GM21515 (cell line): ENCODE measurements around the gene C4B.
"Not testable (repeated sequence)": the region's sequence is repeated elsewhere in the genome, so short reads cannot be mapped to it uniquely, and the experiment has no call there.

ENCODE experiments used
- ATAC-seq: cut with Tn5 transposase; IDR thresholded peaks from one replicate; pipeline ENCODE4 v1.9.1; 2021; ENCODE audit not compliant: unreplicated experiment

The C4B gene

GRCh38 chr6:32035283-32036013, 20.9 kb downstream of the C4B start:
- not testable (repeated sequence) for ATAC-seq

- ATAC-seq: not testable (repeated sequence)
Measured at GRCh38 chr6:32037136-32037535, 22.5 kb downstream of the C4B start.

GRCh38 chr6:32037598-32038524, 23.3 kb downstream of the C4B start, which contains the start of gene CYP21A2:
TSS of gene CYP21A2 (plus strand) at chr6:32038415. CDS start at chr6:32038423, 8 bp downstream.
- not testable (repeated sequence) for ATAC-seq

DNA sequence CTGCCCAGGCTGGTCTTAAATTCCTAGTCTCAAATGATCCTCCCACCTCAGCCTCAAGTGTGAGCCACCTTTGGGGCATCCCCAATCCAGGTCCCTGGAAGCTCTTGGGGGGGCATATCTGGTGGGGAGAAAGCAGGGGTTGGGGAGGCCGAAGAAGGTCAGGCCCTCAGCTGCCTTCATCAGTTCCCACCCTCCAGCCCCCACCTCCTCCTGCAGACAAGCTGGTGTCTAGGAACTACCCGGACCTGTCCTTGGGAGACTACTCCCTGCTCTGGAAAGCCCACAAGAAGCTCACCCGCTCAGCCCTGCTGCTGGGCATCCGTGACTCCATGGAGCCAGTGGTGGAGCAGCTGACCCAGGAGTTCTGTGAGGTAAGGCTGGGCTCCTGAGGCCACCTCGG, 24.3 kb downstream of the C4B start:
- ATAC-seq: not testable (repeated sequence)

DNA sequence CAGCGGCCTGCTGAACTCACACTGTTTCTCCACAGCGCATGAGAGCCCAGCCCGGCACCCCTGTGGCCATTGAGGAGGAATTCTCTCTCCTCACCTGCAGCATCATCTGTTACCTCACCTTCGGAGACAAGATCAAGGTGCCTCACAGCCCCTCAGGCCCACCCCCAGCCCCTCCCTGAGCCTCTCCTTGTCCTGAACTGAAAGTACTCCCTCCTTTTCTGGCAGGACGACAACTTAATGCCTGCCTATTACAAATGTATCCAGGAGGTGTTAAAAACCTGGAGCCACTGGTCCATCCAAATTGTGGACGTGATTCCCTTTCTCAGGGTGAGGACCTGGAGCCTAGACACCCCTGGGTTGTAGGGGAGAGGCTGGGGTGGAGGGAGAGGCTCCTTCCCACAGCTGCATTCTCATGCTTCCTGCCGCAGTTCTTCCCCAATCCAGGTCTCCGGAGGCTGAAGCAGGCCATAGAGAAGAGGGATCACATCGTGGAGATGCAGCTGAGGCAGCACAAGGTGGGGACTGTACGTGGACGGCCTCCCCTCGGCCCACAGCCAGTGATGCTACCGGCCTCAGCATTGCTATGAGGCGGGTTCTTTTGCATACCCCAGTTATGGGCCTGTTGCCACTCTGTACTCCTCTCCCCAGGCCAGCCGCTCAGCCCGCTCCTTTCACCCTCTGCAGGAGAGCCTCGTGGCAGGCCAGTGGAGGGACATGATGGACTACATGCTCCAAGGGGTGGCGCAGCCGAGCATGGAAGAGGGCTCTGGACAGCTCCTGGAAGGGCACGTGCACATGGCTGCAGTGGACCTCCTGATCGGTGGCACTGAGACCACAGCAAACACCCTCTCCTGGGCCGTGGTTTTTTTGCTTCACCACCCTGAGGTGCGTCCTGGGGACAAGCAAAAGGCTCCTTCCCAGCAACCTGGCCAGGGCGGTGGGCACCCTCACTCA, 25.0 kb downstream of the C4B start:
- not testable (repeated sequence) for ATAC-seq

DNA sequence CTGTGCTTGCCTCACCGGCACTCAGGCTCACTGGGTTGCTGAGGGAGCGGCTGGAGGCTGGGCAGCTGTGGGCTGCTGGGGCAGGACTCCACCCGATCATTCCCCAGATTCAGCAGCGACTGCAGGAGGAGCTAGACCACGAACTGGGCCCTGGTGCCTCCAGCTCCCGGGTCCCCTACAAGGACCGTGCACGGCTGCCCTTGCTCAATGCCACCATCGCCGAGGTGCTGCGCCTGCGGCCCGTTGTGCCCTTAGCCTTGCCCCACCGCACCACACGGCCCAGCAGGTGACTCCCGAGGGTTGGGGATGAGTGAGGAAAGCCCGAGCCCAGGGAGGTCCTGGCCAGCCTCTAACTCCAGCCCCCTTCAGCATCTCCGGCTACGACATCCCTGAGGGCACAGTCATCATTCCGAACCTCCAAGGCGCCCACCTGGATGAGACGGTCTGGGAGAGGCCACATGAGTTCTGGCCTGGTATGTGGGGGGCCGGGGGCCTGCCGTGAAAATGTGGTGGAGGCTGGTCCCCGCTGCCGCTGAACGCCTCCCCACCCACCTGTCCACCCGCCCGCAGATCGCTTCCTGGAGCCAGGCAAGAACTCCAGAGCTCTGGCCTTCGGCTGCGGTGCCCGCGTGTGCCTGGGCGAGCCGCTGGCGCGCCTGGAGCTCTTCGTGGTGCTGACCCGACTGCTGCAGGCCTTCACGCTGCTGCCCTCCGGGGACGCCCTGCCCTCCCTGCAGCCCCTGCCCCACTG, 25.9 kb downstream of the C4B start:
- not testable (repeated sequence) for ATAC-seq

DNA sequence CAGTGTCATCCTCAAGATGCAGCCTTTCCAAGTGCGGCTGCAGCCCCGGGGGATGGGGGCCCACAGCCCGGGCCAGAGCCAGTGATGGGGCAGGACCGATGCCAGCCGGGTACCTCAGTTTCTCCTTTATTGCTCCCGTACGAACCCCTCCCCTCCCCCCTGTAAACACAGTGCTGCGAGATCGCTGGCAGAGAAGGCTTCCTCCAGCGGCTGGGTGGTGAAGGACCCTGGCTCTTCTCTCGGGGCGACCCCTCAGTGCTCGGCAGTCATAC, 26.4 kb downstream of the C4B start:
- ATAC-seq: not testable (repeated sequence)

GRCh38 chr6:32041385-32041784, 26.8 kb downstream of the C4B start:
- ATAC-seq: not testable (repeated sequence)

GRCh38 chr6:32042276-32042675, 27.7 kb downstream of the C4B start:
- ATAC-seq: not testable (repeated sequence)

DNA sequence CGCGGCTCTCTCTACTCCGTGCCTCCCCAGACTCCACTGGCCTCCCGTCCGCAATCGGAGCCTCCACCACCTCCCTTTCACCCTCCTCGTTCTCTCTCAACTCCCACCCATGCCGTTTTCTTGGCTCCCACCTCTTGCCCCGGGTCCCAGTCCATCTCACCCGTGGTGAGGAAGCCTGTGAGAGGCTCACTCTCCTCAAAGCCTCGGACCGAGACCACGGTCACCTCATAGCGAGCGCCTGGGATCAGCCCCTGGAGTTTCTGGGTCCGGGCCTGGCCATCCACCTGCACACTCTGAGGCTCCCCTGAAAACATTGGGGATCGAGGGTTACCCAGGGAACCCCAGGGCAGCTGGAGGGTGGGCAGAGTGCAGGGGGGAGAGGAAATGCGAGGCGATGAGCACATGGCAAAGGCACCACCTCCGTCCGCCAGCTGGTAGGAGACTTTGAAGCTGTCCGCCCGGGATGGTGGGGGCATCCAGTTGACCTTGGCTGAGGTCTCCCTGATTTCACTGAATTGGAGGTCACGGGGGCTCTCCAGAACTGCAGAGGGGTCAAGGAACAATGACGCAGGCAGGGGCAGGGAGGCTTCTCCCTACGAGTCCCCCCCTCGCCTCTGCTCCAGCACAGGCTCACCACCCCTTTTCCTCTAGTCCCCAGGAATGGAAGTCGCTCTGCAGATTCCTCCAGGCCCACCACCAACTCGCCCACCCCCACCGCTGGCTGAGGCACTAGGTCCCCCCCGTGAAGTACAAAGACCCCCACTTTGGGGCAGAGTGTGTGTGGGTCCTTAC, 29.2 kb downstream of the C4B start:
- not testable (repeated sequence) for ATAC-seq

- ATAC-seq: not testable (repeated sequence)
Measured at GRCh38 chr6:32044916-32045315, 30.3 kb downstream of the C4B start.

- ATAC-seq: no peak
Measured at GRCh38 chr6:32045811-32046449, 31.3 kb downstream of the C4B start.

- ATAC-seq: no peak
Measured at GRCh38 chr6:32046450-32047083, 32.0 kb downstream of the C4B start.

GRCh38 chr6:32047084-32047478, 32.5 kb downstream of the C4B start:
- no peak for ATAC-seq

DNA sequence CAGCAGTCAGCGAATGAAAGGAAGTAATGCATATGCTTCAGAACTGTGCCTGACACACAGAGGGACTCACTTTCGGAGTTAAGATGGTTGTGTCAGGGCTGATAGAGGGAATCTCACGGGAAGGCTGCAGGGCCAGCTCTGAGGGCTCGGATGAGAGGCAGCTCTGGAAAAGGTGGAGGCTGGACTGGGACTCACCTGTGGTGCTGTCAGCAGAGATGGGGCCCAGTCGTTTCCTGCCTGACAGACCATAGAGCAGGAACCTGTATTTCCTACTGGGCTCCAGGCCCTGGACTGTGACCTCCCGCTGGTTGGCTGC, 32.9 kb downstream of the C4B start:
- ATAC-seq: no peak

- ATAC-seq: no peak
Measured at GRCh38 chr6:32047855-32048766, 33.5 kb downstream of the C4B start.

- ATAC-seq: not testable (repeated sequence)
Measured at GRCh38 chr6:32049149-32049548, 34.6 kb downstream of the C4B start.

GRCh38 chr6:32049736-32050135, 35.1 kb downstream of the C4B start:
- not testable (repeated sequence) for ATAC-seq
